Tibial nerve (tissue), 4 donors: Measurements from ENCODE around the gene TXLNB. TPM values are rescaled to one million over a fixed set of nuclear protein-coding genes. Genes with fewer than 3 reads are reported as not detected.

Experiments
- DNase-seq, 2 donors: peaks; one replicate each; pipeline ENCODE4 v3.0.0-alpha.2; 2019; ENCODE audit warnings: low spot score in 2 of 2
- H3K27ac ChIP-seq, 4 donors: fragments of 200-600 bp; sonication (generic) in 3 of 4; one replicate each; pipeline ENCODE4 v1.5.1; 2017 to 2019; ENCODE audit warnings: mild to moderate bottlenecking in 1 of 4
- H3K27me3 ChIP-seq, 2 donors: fragments of 200-600 bp; sonication (generic) in 1 of 2; one replicate each; pipeline versions ENCODE4 v1.5.1 to v1.6.0; 2017 to 2019
- H3K36me3 ChIP-seq, 3 donors: fragments of 200-600 bp; sonication (generic); one replicate each; pipeline ENCODE4 v1.5.1; 2018 to 2019
- H3K4me1 ChIP-seq, 4 donors: fragments of 200-600 bp; sonication (generic) in 3 of 4; one replicate each; pipeline ENCODE4 v1.5.1; 2017 to 2019
- H3K4me3 ChIP-seq, 4 donors: fragments of 200-600 bp; sonication (generic) in 3 of 4; one replicate each; pipeline ENCODE4 v1.5.1; 2017 to 2019; ENCODE audit warnings: mild to moderate bottlenecking in 1 of 4, moderate library complexity in 1 of 4
- H3K9me3 ChIP-seq, 4 donors: fragments of 200-600 bp; sonication (generic) in 3 of 4; one replicate each; pipeline ENCODE4 v1.5.1; 2017 to 2019
- CTCF ChIP-seq, 5 experiments: fragments of 200-600 bp in 3 of 5; fragments of 450-650 bp in 2 of 5; sonication (generic) in 3 of 5; IDR thresholded peaks; one replicate each; pipeline ENCODE4 v1.5.1; 2016 to 2019; ENCODE audit warnings: antibody characterized with exemption in 5 of 5, mild to moderate bottlenecking in 3 of 5, moderate library complexity in 2 of 5
- EP300 ChIP-seq, 2 donors: sonication (generic); formaldehyde crosslinking; IDR thresholded peaks; one replicate each; pipeline ENCODE4 v1.6.1; 2017; ENCODE audit warnings: antibody characterized with exemption in 2 of 2, mild to moderate bottlenecking in 1 of 2
- POLR2A ChIP-seq, 2 donors: fragments of 450-650 bp; IDR thresholded peaks; one replicate each; pipeline ENCODE4 v1.6.1; 2017; ENCODE audit warnings: antibody characterized with exemption in 2 of 2, mild to moderate bottlenecking in 2 of 2, moderate library complexity in 2 of 2
- WGBS, 2 donors: methylation state at CpG; one replicate each; pipeline ENCODE4 v1.1.5; 2018; 5-methylcytosine and 5-hydroxymethylcytosine counted together
- total RNA-seq, 4 donors: library from RNA; depleted of rRNA; stranded (reverse); fragments of >200 nt; gene quantifications; one replicate each; pipeline ENCODE4 v1.1.0, GENCODE V29; 2016

The TXLNB gene
- total RNA-seq, 4 donors from 2014 or later, result under 0.01 to 0.63 (median 0.26) TPM

- no peaks in the 10 kb centered on the region for H3K27me3 ChIP-seq
- no peaks in the 10 kb centered on the region for H3K36me3 ChIP-seq
- 34 to 35% methylated on average over 4 of the region's 4 CpGs for WGBS, 2 donors
- no peak overlapping the region for H3K4me3 ChIP-seq
- no peak for DNase-seq
- no peaks in the 10 kb centered on the region for H3K9me3 ChIP-seq
- H3K27ac ChIP-seq, result peak overlapping the region in 1 of 4 donors; percentile 10
- peaks cover 0 to 21% (median 3%) of the 10 kb centered on the region in 4 donors for H3K4me1 ChIP-seq
- TF ChIP-seq EP300 (IDR thresholded peaks at IDR 0.05) (no peak), POLR2A (IDR thresholded peaks at IDR 0.05) (no peak), CTCF (IDR thresholded peaks at IDR 0.05) (no peak)
Measured at GRCh38 chr6:139336488-139336887, 44.7 kb upstream of the TXLNB start.

GRCh38 chr6:139335447-139336210, 43.8 kb upstream of the TXLNB start:
- H3K4me3 ChIP-seq, result no peak overlapping the region
- no peak for DNase-seq
- TF ChIP-seq POLR2A (IDR thresholded peaks at IDR 0.05) (no peak), EP300 (IDR thresholded peaks at IDR 0.05) (no peak), CTCF (IDR thresholded peaks at IDR 0.05) (no peak)
- H3K4me1 ChIP-seq, result peaks cover 0 to 21% (median 3%) of the 10 kb centered on the region in 4 donors
- WGBS, 2 donors, result 84 to 88% methylated on average over 5 of the region's 5 CpGs
- no peaks in the 10 kb centered on the region for H3K27me3 ChIP-seq
- H3K27ac ChIP-seq, result peak overlapping the region in 2 of 4 donors; percentile 72 to 78
- H3K36me3 ChIP-seq, result no peaks in the 10 kb centered on the region
- H3K9me3 ChIP-seq, result no peaks in the 10 kb centered on the region

- H3K9me3 ChIP-seq, result no peaks in the 10 kb centered on the region
- peak in 1 of 2 donors; percentile 64 for DNase-seq
- H3K36me3 ChIP-seq, result no peaks in the 10 kb centered on the region
- WGBS, 2 donors, result 51 to 57% methylated on average over 5 of the region's 5 CpGs
- peak in 1 of 2 donors; percentile 77 for TF ChIP-seq EP300 (IDR thresholded peaks at IDR 0.05)
- no peak for TF ChIP-seq POLR2A (IDR thresholded peaks at IDR 0.05)
- TF ChIP-seq CTCF (IDR thresholded peaks at IDR 0.05), result no peak
- no peaks in the 10 kb centered on the region for H3K27me3 ChIP-seq
- H3K27ac ChIP-seq, result peak overlapping the region in 2 of 4 donors; percentile 72 to 78
- peaks cover 0 to 21% (median 3%) of the 10 kb centered on the region in 4 donors for H3K4me1 ChIP-seq
- no peak overlapping the region for H3K4me3 ChIP-seq
Measured at GRCh38 chr6:139334806-139335446, 43.1 kb upstream of the TXLNB start.

- TF ChIP-seq EP300 (IDR thresholded peaks at IDR 0.05) (no peak), CTCF (IDR thresholded peaks at IDR 0.05) (no peak), POLR2A (IDR thresholded peaks at IDR 0.05) (no peak)
- Histone ChIP-seq H3K4me3 (no peak overlapping the region), H3K27ac (no peak overlapping the region), H3K27me3 (no peaks in the 10 kb centered on the region), H3K36me3 (no peaks in the 10 kb centered on the region), H3K4me1 (peaks cover 0 to 10% (median 0%) of the 10 kb centered on the region in 4 donors), H3K9me3 (no peaks in the 10 kb centered on the region)
- no peak for DNase-seq
- WGBS, 2 donors, result 51 to 54% methylated on average over 3 of the region's 3 CpGs
Measured at GRCh38 chr6:139330826-139331500, 39.2 kb upstream of the TXLNB start.
